ENCODE results near the gene TTC9B. TPM values are rescaled to one million over a fixed set of nuclear protein-coding genes. Genes with fewer than 3 reads are reported as not detected.
"Not testable (repeated sequence)": the region's sequence is repeated elsewhere in the genome, so short reads cannot be mapped to it uniquely, and the experiment has no call there.

Gene TTC9B
- polyA plus RNA-seq, 3 donors, result 0.11 to 0.26 (median 0.12) TPM

DNA sequence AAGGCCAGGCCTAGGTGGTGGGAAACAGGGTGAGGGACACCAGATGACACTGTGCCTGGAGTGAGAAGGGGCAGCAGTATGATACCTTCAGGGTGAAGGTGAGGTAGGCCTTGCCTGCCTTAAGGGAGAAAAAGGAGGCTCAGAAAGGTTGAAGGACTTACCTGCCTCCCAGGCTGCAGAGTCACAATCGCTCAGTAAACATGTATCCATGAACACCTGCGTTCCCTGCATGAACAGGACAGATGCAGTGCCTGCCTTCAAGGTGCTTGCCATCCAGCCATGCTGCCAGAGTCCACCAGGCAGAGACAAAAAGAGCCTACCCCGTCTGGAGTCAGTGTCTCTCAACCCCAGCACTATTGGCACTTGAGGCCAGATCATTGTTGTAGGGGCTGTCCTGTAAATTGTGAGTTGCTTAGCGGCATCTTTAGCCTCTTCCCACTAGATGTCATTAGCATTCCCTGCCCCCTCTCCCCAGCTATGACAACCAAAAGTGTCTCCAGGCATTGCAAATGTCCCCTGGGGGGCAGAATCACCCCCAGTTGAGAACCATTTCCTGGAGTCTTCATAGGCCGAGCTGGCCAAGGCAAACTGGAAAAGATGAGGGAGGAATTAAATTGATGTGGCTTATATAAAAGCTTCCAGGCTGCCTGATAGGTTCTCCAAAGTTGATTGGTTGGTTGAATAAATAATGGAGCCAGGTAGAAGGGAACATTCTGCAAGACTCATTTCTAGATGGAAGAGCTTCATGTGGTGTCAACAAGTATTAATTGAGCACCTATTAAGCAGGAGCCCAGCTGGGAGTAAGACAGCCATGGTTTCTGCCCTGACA, 25.2 kb downstream of the TTC9B start:
- DNase-seq (ENCODE audit: extremely low read depth in 1 of 11, low read depth in 9 of 11, low spot score in 4 of 11), result no peak

DNA sequence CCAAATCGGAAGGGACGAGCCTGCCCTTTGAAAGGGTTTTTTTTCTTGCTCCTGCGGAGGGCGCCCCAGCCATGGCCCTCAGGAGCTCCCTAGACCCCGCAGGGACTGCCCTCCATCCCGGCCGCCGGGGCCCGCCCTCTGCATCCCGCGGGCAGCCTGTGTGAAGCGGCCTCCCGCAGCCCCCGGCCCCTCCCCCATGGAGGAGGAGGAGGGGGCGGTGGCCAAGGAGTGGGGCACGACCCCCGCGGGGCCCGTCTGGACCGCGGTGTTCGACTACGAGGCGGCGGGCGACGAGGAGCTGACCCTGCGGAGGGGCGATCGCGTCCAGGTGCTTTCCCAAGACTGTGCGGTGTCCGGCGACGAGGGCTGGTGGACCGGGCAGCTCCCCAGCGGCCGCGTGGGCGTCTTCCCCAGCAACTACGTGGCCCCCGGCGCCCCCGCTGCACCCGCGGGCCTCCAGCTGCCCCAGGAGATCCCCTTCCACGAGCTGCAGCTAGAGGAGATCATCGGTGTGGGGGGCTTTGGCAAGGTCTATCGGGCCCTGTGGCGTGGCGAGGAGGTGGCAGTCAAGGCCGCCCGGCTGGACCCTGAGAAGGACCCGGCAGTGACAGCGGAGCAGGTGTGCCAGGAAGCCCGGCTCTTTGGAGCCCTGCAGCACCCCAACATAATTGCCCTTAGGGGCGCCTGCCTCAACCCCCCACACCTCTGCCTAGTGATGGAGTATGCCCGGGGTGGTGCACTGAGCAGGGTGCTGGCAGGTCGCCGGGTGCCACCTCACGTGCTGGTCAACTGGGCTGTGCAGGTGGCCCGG, 26.1 kb downstream of the TTC9B start:
- DNase-seq (ENCODE audit: extremely low read depth in 1 of 11, low read depth in 9 of 11, low spot score in 4 of 11), result peak in 3 of 11 donors; percentile 3 to 28 (median 20)

DNA sequence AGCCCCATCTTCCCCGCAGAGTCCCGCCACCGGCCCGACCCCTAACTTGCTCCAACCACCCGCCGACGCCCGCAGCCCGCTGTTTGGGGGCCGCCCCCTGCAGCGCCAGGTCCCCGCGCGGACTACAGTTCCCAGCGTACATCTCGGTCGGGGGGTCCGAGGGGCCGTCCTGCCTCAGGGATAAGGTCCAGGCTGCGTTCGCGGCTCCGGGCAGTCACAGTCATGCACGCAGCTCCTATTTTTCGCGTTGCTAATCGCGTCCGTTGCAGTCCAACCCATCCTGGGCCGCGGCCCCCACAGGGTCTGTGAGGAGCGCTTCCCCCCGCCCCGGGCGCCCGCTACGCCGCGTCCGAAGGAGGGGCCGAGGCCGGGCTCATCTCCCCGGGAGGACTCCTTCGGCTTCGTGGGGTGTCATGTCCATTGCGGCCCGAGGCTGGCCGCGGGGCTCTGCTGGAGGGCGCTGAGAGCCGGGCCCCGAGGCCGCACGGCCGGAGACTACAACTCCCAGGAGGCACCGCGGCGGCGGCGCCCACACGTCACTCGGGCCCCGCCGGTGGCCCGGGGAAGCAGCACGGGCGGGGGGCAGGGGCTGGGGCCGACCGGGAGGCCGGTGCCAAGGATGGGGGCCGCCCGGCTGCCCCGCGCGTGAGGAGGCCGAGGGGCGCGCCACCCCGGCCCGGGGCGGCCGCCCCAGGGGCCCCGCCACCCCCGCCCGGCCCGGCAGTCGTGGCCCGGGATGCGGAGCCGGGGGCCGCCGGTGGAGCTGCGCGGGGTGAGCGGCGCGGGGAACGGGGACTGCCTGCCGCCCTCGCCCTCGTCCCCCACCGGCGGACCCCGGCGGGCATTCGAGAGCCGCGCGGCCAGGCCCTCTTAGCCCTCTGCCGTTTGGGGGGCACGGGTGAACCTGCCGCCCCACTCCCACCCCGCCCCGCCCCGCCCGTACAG, 27.0 kb downstream of the TTC9B start, which contains the start of gene MAP3K10:
MAP3K10 (plus strand) TSS at position 536 of the 945 bp plus-strand sequence. CDS start 606 bp downstream, outside the sequence.
- peak in 10 of 11 donors; percentile 22 to 68 (median 52) for DNase-seq (ENCODE audit: extremely low read depth in 1 of 11, low read depth in 9 of 11, low spot score in 4 of 11)

DNA sequence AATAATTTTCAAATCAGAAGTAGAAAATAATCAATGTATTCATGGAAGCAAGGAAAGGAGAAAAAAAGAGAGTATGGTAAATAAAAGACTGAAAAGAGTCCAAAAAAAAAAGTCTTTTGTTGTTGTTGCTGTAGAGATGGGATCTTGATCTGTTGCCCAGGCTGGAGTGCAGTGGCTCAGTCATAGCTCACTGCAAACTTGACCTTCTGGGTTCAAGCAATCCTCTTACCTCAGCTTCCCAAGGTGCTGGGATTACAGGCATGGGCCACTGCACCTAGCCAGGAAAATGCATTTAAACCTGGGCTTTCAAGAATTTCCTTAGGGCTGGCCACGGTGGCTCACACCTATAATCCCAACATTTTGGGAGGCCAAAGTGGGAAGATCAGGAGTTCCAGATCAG, 33.9 kb downstream of the TTC9B start:
- DNase-seq (ENCODE audit: extremely low read depth in 1 of 11, low read depth in 9 of 11, low spot score in 4 of 11), result no peak

DNA sequence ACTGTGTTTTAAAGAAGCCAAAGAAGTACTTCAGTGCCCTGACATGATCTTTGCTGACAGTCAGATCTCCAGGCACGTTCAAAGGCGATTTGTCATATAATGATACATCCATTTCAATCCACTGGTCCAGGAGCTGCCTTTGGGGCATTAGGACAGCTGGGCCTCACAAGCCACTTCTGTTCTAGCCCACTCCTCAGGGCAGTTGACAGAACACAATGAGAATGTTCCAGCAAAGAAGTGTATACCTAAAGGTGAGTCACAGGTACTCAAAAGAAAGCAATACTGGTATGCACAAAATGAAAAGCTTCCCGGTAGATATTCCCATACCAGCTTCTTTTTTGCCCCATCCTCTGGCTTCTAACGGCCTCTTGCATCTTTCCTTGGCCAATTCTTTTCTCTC, 39.4 kb downstream of the TTC9B start:
- no peak for DNase-seq (ENCODE audit: extremely low read depth in 1 of 11, low read depth in 9 of 11, low spot score in 4 of 11)

DNA sequence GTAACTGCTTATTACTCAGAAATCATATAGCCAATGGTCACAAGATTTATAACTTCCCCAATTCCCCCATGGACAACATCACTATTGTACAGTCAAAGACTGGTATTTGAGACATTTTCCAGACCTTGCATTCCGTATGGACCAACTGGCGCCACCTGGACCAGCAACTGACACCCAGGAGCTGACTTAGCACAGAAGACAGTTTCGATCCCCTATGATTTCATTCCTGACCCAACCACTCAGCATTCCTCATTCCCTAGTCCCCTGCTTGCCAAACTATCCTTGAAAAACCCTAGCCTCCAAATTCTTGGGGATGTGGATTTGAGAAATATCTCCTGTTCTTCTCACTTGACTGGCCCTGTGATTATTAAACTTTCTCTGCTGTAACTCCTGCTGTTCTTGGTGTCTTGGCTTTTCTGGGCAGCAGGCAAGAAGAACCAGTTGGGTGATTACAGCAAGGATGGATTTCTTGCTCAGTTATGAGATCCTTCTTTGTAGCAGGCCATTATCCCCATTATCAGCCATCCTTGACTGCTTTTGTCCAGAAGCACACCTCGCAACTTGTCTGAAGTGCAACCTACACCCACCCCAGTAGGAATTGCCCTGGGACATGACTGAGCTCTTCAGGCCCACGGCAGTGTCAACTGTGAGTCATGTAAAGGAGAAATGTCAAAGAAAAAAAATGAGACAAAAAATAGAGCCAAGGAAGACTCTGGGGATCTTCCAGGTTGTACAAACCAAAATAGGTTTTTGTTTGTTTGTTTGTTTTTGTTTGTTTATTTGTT, 40.7 kb downstream of the TTC9B start:
- no peak for DNase-seq (ENCODE audit: extremely low read depth in 1 of 11, low read depth in 9 of 11, low spot score in 4 of 11)

DNA sequence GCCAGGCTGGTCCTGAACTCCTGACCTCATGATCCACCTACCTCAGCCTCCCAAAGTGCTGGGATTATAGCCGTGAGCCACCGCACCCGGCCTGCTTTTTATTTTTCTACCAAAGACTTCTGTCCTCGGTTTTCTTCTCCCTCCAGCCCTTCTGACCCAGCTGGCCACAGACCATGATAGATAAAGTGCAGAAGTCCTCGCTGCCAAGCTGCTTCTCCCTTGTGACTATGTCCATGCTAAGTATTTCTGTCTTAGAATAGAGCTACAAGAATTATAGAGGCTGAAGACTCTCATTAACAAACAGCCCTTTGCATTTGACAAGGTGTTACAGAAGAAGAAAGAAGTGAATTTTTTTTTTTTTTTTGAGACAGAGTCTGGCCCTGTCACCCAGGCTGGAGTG, 42.4 kb downstream of the TTC9B start:
- no peak for DNase-seq (ENCODE audit: extremely low read depth in 1 of 11, low read depth in 9 of 11, low spot score in 4 of 11)

DNA sequence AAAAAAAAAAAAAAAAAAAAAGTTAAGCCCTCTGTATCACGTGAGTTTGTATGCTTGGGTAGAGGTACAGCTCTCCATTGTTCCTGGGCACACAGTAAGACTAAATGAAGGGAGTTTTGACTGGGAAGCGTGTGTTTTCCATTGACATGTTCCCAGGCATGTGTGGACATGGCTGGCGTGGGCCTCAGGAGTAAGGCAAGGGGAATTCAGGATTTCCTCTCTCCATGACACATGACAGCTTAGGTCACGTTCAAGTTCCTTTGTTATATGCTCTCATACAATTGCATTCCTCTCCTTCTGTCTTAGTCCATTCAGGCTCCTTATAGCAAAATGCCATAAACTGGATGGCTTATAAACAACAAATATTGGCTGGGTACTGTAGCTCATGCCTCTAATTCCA, 44.1 kb downstream of the TTC9B start:
- no peak for DNase-seq (ENCODE audit: extremely low read depth in 1 of 11, low read depth in 9 of 11, low spot score in 4 of 11)

DNA sequence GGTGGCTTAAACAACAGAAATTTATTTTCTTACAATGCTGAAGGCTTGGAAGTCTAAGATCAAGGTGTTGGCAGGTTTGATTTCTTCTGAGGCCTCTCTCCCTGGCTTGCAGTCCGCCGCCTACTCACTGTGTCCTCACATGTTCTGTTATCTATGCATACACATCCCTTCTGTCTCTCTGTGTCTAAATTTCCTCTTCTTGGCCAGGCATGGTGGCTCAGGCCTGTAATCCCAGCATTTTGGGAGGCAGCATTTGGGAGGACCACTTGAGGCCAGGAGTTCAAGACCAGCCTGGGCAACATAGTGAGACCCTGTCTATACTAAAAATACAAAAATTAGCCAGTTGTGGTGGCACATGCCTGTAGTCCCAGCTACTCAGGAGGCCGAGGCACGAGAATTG, 46.9 kb downstream of the TTC9B start:
- DNase-seq (ENCODE audit: extremely low read depth in 1 of 11, low read depth in 9 of 11, low spot score in 4 of 11), result not testable (repeated sequence)

DNA sequence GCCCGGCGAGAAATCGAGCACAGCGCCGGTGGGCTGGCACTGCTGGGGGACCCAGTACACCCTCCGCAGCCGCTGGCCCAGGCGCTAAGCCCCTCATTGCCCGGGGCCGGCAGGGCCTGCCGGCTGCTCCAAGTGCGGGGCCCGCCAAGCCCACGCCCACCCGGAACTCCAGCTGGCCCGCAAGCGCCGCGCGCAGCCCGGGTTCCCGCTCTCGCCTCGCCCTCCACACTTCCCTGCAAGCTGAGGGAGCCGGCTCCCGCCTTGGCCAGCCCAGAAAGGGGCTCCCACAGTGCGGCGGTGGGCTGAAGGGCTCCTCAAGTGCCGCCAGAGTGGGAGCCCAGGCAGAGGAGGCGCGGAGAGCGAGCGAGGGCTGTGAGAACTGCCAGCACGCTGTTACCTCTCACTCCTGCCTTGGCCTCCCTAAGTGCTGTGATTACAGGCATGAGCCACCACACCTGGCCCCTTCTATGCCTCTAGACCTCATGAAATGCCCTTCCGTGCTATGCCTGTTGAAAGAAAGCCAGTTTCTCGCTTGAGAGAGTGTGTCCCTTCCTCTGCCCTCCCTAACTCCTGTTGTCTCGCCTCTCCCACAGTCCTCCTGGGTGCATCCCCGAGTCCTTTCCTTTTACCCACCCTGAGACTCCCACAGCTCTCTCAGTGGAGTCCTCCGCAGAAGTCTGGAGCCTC, 47.7 kb downstream of the TTC9B start:
- DNase-seq (ENCODE audit: extremely low read depth in 1 of 11, low read depth in 9 of 11, low spot score in 4 of 11), result not testable (repeated sequence)

DNA sequence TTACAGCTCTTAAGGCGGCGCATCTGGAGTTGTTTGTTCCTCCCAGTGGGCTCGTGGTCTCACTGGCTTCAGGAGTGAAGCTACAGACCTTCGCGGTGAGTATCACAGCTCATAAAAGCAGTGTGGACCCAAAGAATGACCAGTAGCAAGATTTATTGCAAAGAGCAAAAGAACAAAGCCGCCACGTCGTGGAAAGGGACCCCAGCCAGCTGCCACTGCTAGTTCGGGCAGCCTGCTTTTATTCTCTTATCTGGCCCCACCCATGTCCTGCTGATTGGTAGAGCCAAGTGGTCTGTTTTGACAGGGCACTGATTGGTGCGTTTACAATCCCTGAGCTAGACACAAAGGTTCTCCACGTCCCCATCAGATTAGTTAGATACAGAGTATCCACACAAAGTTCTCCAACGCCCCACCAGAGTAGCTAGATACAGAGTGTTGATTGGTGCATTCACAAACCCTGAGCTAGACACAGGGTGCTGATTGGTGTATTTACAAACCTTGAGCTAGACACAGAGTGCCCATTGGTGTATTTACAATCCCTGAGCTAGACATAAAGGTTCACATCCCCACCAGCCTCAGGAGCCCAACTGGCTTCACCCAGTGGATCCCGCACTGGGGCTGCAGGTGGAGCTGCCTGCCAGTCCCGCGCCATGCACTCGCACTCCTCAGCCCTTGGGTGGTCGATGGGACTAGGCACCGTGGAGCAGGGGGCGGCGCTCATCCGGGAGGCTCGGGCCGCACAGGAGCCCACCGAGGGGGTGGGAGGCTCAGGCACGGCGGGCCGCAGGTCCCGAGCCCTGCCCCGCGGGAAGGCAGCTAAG, 48.5 kb downstream of the TTC9B start:
- not testable (repeated sequence) for DNase-seq (ENCODE audit: extremely low read depth in 1 of 11, low read depth in 9 of 11, low spot score in 4 of 11)

Other genes starting within 250 kb of the TTC9B start
- gene PSMC4, start 247.2 kb downstream of the TTC9B start, polyA plus RNA-seq (ENCODE audit: insufficient read length in 3 of 3), result 100 to 1,000 TPM in 2 of 3 donors, 10 to 100 TPM in 1; 83.5 to 104 (median 101) TPM
- gene ZNF546, start 221.3 kb downstream of the TTC9B start, polyA plus RNA-seq (ENCODE audit: insufficient read length in 3 of 3), result 10 to 100 TPM in 1 of 3 donors, 1 to 10 TPM in 2; 6.1 to 10.8 (median 6.2) TPM
- 10 to 100 TPM; 22.8 to 42.6 (median 25.5) TPM for gene ZNF780B, start 162.2 kb downstream of the TTC9B start, polyA plus RNA-seq (ENCODE audit: insufficient read length in 3 of 3)
- 10 to 100 TPM; 18.7 to 20.3 (median 19.7) TPM for gene ZNF780A, start 127.4 kb downstream of the TTC9B start, polyA plus RNA-seq (ENCODE audit: insufficient read length in 3 of 3)
- gene MAP3K10, start 27.0 kb downstream of the TTC9B start, polyA plus RNA-seq (ENCODE audit: insufficient read length in 3 of 3), result 10 to 100 TPM in 2 of 3 donors, 1 to 10 TPM in 1; 9.2 to 19.6 (median 17.4) TPM
- 1 to 10 TPM; 1.1 to 2.3 (median 1.2) TPM for gene CCNP, start 8.3 kb upstream of the TTC9B start, polyA plus RNA-seq (ENCODE audit: insufficient read length in 3 of 3)
- gene AKT2, start 67.0 kb upstream of the TTC9B start, polyA plus RNA-seq (ENCODE audit: insufficient read length in 3 of 3), result 100 to 1,000 TPM; 144 to 248 (median 180) TPM
- 10 to 100 TPM in 2 of 3 donors, 1 to 10 TPM in 1; 8.3 to 18.0 (median 14.5) TPM for gene C19orf47, start 130.0 kb upstream of the TTC9B start, polyA plus RNA-seq (ENCODE audit: insufficient read length in 3 of 3)
- 100 to 1,000 TPM; 194 to 276 (median 275) TPM for gene PLD3, start 130.3 kb upstream of the TTC9B start, polyA plus RNA-seq (ENCODE audit: insufficient read length in 3 of 3)
- under 1 TPM in 2 of 3 donors, not detected in 1; 0.14 to 0.17 TPM for gene HIPK4, start 171.8 kb upstream of the TTC9B start, polyA plus RNA-seq (ENCODE audit: insufficient read length in 3 of 3)
- 10 to 100 TPM; 10.2 to 14.0 (median 11.7) TPM for gene PRX, start 195.0 kb upstream of the TTC9B start, polyA plus RNA-seq (ENCODE audit: insufficient read length in 3 of 3)
- gene SERTAD1, start 207.6 kb upstream of the TTC9B start, polyA plus RNA-seq (ENCODE audit: insufficient read length in 3 of 3), result 1 to 10 TPM; 6.4 to 9.7 (median 7.0) TPM
- gene SERTAD3, start 226.0 kb upstream of the TTC9B start, polyA plus RNA-seq (ENCODE audit: insufficient read length in 3 of 3), result 10 to 100 TPM; 33.0 to 38.5 (median 34.6) TPM
- gene BLVRB, start 247.4 kb upstream of the TTC9B start, polyA plus RNA-seq (ENCODE audit: insufficient read length in 3 of 3), result 10 to 100 TPM; 35.5 to 58.3 (median 49.3) TPM
- 1 to 10 TPM; 1.5 to 2.2 (median 1.6) TPM for gene SPTBN4, start 248.6 kb upstream of the TTC9B start, polyA plus RNA-seq (ENCODE audit: insufficient read length in 3 of 3)